ENCODE data around the gene FAM13A.

The FAM13A gene

DNA sequence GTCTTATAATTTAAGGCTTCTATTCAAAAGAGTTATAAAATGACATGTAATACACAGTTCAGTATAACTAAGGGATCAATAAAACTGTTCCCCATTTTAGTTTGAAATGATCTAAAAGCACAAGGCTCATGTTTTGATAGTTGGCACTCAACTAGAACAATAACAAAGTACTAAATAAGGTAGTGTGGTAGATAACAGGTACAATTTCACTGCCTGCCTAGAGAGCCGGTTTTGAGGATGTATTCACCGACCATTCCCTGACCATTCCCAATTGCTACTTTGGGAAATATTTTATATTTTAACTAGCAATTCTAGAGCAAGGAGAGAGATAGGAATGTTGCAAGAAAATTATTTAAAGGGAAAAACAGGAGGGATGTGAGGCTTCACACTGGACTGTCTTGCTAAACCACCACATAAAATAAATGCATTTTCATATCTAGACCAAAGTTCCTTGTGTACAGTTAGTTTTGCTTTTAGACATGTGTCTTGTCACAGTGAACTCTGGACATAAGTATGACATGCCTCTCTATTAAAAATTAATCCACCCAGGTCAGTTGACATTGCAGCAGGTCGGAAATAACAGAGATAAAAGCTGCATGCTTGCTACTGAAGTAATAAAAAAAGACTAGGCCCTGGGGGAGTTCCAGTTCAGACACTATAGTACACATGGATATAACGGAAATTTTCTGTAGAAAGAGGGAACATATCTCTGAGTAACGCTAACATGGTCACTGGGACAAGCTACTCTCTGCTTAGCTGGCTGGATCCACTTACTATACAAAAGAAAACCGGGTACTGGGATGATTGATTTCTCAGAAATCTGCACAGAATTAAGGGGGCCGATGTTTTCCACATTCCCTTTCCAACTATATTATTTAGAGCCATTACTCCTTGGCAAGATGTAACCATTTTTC is 303.1 kb downstream of the FAM13A start:
- no peaks in the 10 kb centered on the region for H3K27me3 ChIP-seq
- TF ChIP-seq, protein P1, sequence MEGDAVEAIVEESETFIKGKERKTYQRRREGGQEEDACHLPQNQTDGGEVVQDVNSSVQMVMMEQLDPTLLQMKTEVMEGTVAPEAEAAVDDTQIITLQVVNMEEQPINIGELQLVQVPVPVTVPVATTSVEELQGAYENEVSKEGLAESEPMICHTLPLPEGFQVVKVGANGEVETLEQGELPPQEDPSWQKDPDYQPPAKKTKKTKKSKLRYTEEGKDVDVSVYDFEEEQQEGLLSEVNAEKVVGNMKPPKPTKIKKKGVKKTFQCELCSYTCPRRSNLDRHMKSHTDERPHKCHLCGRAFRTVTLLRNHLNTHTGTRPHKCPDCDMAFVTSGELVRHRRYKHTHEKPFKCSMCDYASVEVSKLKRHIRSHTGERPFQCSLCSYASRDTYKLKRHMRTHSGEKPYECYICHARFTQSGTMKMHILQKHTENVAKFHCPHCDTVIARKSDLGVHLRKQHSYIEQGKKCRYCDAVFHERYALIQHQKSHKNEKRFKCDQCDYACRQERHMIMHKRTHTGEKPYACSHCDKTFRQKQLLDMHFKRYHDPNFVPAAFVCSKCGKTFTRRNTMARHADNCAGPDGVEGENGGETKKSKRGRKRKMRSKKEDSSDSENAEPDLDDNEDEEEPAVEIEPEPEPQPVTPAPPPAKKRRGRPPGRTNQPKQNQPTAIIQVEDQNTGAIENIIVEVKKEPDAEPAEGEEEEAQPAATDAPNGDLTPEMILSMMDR (IDR thresholded peaks at IDR 0.05), result no peak
- no peak overlapping the region for H3K27ac ChIP-seq
- no peak overlapping the region for H3K4me3 ChIP-seq (ENCODE audit: low read depth in 1 of 2, low read length in 1 of 2)
- no peaks in the 10 kb centered on the region for H3K36me3 ChIP-seq
- H3K4me1 ChIP-seq (ENCODE audit: control insufficient read depth in 1 of 2, insufficient read depth in 1 of 2, low read depth in 1 of 2, low read length in 1 of 2), result no peaks in the 10 kb centered on the region
- no peaks in the 10 kb centered on the region for H3K9me3 ChIP-seq

DNA sequence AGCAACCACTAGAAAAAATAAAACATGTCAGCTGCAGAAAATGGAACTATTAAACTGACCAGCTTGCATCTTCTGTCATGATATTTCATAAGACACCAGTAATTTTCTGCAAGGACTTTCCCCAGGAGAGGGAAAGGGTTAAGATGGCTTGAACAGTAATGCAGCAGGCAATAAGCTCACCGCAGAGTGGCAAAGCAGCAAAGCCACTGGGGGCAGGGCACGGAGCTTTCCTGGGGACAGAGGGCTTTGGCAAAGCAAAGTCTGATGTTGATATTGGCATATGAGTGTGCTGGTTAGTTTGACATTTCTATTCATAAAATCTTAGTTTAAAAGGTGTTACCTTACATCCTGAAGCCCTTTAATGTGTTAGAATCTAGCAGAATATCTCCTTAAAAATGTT is 304.2 kb downstream of the FAM13A start:
- H3K36me3 ChIP-seq, result no peaks in the 10 kb centered on the region
- TF ChIP-seq, protein P1 (IDR thresholded peaks at IDR 0.05), result no peak
- no peak overlapping the region for H3K4me3 ChIP-seq (ENCODE audit: low read depth in 1 of 2, low read length in 1 of 2)
- H3K27ac ChIP-seq, result no peak overlapping the region
- no peaks in the 10 kb centered on the region for H3K9me3 ChIP-seq
- H3K27me3 ChIP-seq, result no peaks in the 10 kb centered on the region
- H3K4me1 ChIP-seq (ENCODE audit: control insufficient read depth in 1 of 2, insufficient read depth in 1 of 2, low read depth in 1 of 2, low read length in 1 of 2), result no peaks in the 10 kb centered on the region

DNA sequence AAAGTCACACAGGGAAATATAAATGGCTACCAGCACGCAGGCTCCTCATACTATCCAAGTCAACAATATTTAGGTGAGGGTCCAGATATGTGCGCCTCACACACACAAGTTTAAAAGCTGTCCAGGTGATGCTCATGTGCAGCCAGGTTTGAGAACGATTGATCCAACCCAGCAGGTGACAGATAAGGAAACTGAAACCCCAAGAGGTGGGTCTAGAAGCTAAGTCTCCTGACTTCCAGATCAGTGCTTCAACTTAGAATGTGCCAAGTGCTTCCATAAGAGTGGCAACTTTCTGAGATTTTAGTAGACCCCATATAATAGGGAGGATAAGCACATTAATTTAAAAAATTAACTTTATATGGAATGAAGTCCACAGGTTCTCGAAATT is 304.9 kb downstream of the FAM13A start:
- no peaks in the 10 kb centered on the region for H3K27me3 ChIP-seq
- TF ChIP-seq, protein P1 (IDR thresholded peaks at IDR 0.05), result no peak
- H3K4me3 ChIP-seq (ENCODE audit: low read depth in 1 of 2, low read length in 1 of 2), result no peak overlapping the region
- H3K36me3 ChIP-seq, result no peaks in the 10 kb centered on the region
- H3K4me1 ChIP-seq (ENCODE audit: control insufficient read depth in 1 of 2, insufficient read depth in 1 of 2, low read depth in 1 of 2, low read length in 1 of 2), result no peaks in the 10 kb centered on the region
- no peak overlapping the region for H3K27ac ChIP-seq
- no peaks in the 10 kb centered on the region for H3K9me3 ChIP-seq

DNA sequence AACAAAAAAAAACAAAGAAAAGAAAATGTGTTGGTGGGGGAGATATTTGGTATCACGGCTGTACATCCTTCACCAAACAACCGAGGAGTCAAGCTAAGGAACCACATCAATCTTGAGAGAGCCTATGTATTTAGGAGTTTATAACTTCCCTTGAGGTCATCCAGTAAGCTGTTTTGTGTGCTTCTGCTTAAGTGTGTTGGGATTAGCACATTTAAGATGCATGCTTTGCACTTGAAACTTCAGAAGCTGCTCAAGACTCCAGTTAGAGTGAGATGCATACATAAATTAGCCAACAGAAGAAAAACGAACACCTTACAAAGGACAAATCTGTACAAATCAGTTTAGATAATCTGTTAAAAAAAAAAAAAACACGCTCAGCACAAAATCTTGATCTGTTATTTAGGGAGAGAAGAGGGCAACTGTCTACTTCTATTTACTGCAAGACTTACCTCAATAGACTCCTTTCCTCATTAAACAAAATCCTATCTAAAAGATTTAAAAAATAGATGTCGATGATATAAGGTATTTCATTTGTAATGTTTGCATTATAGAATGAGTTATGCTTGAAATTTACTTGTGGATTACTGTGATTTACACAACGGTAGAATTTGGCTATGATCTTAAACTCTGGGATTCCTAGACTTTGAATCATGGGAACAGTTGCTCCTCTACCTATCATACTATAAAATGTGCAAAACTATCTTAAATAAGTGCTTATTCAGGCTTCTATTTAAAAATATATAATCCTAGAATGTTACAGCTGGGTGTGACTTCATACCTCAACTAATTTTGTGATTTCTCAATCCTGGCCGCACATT is 305.5 kb downstream of the FAM13A start:
- no peaks in the 10 kb centered on the region for H3K4me1 ChIP-seq (ENCODE audit: control insufficient read depth in 1 of 2, insufficient read depth in 1 of 2, low read depth in 1 of 2, low read length in 1 of 2)
- TF ChIP-seq, protein P1 (IDR thresholded peaks at IDR 0.05), result no peak
- H3K9me3 ChIP-seq, result no peaks in the 10 kb centered on the region
- no peaks in the 10 kb centered on the region for H3K36me3 ChIP-seq
- no peaks in the 10 kb centered on the region for H3K27me3 ChIP-seq
- H3K27ac ChIP-seq, result no peak overlapping the region
- no peak overlapping the region for H3K4me3 ChIP-seq (ENCODE audit: low read depth in 1 of 2, low read length in 1 of 2)

DNA sequence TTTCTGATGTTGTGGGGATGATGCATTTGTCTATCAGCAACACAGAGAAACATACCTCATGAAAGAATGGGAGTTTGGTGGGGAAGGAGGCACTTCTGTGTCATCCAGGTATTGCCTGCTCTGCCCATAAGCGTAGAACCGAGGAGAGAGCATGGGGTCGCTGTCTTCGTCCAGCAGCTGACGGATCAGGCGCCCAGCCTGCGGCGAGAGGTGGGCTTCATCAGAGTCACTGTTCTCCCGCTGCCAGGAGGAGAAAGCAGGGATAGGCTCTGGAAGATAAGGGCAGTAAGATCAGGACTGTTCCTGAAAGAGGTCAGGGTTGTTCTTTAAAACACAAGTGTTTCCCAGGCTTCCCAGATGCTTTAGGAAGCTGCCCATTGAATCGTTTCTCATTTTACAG is 306.6 kb downstream of the FAM13A start:
- H3K9me3 ChIP-seq, result no peaks in the 10 kb centered on the region

More for the DNA sequence above, 306.6 kb downstream of the FAM13A start:
- TF ChIP-seq, protein P1 (IDR thresholded peaks at IDR 0.05), result no peak
- H3K27ac ChIP-seq, result no peak overlapping the region
- no peaks in the 10 kb centered on the region for H3K27me3 ChIP-seq
- no peaks in the 10 kb centered on the region for H3K36me3 ChIP-seq
- no peak overlapping the region for H3K4me3 ChIP-seq (ENCODE audit: low read depth in 1 of 2, low read length in 1 of 2)
- no peaks in the 10 kb centered on the region for H3K4me1 ChIP-seq (ENCODE audit: control insufficient read depth in 1 of 2, insufficient read depth in 1 of 2, low read depth in 1 of 2, low read length in 1 of 2)

All from neutrophil (primary cell).